Activated T-helper 2 cell treated with anti-CD3 and anti-CD28 coated beads, Interferon-gamma antibody, Interleukin-2, Interleukin-4, amounts not matched to agents 10 μg/mL and 5 μg/mL and 100 μg/mL, durations not matched to agents 14 hours and 24 hours and 36 hours (primary cell): Measurements from ENCODE around the gene CHST3. TPM values are rescaled to one million over a fixed set of nuclear protein-coding genes. Genes with fewer than 3 reads are reported as not detected.
"Not testable (repeated sequence)": the region's sequence is repeated elsewhere in the genome, so short reads cannot be mapped to it uniquely, and the experiment has no call there.

Source experiments
- DNase-seq: peaks from one replicate; pipeline ENCODE4 v3.0.0; 2021; ENCODE audit warnings: low spot score
- H3K27ac Mint-ChIP-seq: one replicate; pipeline ENCODE4 v1.8.0; 2021; ENCODE audit warnings: mixed read lengths
- H3K27me3 Mint-ChIP-seq: one replicate; pipeline ENCODE4 v1.8.0; 2021; ENCODE audit warnings: low read depth, mixed read lengths
- H3K36me3 Mint-ChIP-seq: one replicate; pipeline ENCODE4 v1.8.0; 2021; ENCODE audit warnings: low read depth, mixed read lengths
- H3K4me1 Mint-ChIP-seq: one replicate; pipeline ENCODE4 v1.8.0; 2021; ENCODE audit warnings: low read depth, mixed read lengths
- H3K4me3 Mint-ChIP-seq: one replicate; pipeline ENCODE4 v1.8.0; 2021; ENCODE audit warnings: low read depth, mild to moderate bottlenecking, moderate library complexity, mixed read lengths
- H3K9me3 Mint-ChIP-seq: one replicate; pipeline ENCODE4 v1.8.0; 2021; ENCODE audit warnings: mixed read lengths
- intact Hi-C: fragments of 100-400 bp; cut with micrococcal nuclease; formaldehyde crosslinking; loops from one replicate; pipeline ENCODE4 v1.15.1; 2023
- total RNA-seq: library from RNA; stranded (reverse); gene quantifications from 2 replicates; pipeline ENCODE4 v1.2.3, GENCODE V29; 2022

The CHST3 gene
- total RNA-seq, 1 donor from 2014 or later: 0.52 TPM

GRCh38 chr10:71962901-71963300, 1.3 kb upstream of the CHST3 start:
- no peak overlapping the region for H3K27ac Mint-ChIP-seq
- no peak overlapping the region for H3K4me3 Mint-ChIP-seq
- intact Hi-C loops: loop anchor here (10.0 kb wide), 1 partner anchor 252 kb away; the partner anchor contains the start of genes ANAPC16 and ASCC1
- H3K36me3 Mint-ChIP-seq: no peaks in the 10 kb centered on the region
- H3K27me3 Mint-ChIP-seq: peaks cover 61% of the 10 kb centered on the region
- no peaks in the 10 kb centered on the region for H3K9me3 Mint-ChIP-seq
- peaks cover 8% of the 10 kb centered on the region for H3K4me1 Mint-ChIP-seq
- DNase-seq: no peak

DNA sequence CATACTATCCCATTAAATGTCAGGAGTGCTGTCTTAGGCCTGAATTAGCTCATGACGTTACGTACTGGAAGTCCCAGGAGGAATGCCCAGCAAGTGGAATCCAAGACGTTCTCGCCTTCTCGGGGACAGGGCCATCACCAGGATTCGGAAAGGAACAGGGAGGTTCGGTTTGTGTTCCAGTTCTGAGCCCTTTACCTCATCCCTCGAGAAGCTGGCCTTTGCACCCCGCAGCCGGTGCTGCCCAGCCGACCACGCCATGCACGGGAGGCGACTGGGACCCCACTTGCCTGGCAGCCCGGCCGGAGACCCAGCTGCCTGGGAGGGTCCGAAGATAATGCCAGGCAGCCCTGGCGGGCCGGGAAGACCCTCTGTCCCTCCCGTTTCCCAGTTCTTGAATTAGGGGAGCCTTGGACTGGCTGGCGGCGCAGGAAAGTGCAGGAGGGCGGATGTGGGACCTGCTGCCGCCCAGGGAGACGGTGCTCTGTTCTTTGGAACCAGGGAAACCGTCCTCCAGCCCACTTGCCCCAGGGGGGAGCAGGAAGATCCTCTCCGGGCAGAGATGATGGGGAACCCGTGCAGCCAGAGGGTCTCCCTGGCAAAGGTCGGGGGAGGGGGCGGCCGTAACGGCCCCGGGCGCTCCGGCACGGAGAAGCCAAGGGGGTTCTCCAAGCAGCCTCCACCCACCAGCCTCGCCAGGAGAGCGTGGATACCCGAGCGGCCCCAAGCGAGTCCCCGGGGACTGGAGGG, 671 bp upstream of the CHST3 start:
- peaks cover 8% of the 10 kb centered on the region for H3K4me1 Mint-ChIP-seq
- no peak for DNase-seq
- H3K36me3 Mint-ChIP-seq: no peaks in the 10 kb centered on the region
- no peak overlapping the region for H3K27ac Mint-ChIP-seq
- H3K27me3 Mint-ChIP-seq: peaks cover 59% of the 10 kb centered on the region
- H3K9me3 Mint-ChIP-seq: no peaks in the 10 kb centered on the region
- peak overlapping the region; percentile 37 for H3K4me3 Mint-ChIP-seq
- intact Hi-C loops: loop anchor here (10.0 kb wide), 1 partner anchor 251 kb away; the partner anchor contains the start of genes ANAPC16 and ASCC1

DNA sequence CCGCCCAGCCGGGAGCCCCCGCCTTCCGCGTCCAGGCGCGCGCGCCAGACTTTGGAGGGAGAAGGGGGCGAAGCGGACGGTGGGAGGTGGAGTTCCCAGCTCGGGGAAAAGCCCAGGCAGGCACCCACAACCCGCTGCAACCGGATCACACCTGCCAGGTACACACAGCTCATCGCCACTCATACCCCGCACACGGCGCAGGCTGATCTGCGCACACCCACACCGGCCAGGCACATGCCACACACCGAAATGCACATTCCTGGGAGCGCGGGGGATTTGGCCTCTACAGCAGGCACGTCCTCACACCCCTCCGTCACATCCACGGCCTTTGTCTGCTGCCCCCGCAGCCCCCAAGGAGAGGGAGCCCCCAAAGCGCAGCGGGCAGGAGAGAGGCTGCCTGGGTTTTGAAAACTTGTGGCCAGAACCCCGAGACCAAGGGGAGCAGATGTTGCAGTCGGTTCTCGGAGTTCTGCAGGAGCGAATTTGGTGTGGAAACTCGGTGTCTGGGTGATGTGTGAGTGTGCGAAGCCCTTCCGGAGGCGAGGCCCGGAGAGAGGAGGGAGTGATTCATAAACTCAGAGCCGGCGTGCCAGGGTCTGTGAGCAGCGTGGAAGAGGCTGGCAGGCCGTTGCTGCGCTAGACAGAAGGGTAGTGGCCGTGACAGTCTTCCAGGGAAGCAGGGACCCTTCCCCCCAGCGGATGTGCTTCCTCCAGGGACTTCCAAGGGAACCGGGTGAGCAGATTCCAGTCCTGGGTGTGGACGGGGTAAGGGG, 734 bp downstream of the CHST3 start:
- H3K27ac Mint-ChIP-seq: no peak overlapping the region
- no peaks in the 10 kb centered on the region for H3K36me3 Mint-ChIP-seq

GRCh38 chr10:71965623-71966022, 1.4 kb downstream of the CHST3 start:
- Mint-ChIP-seq H3K4me1 (peaks cover 8% of the 10 kb centered on the region), H3K27me3 (peaks cover 44% of the 10 kb centered on the region), H3K36me3 (no peaks in the 10 kb centered on the region), H3K27ac (no peak overlapping the region), H3K4me3 (no peak overlapping the region), H3K9me3 (no peaks in the 10 kb centered on the region)
- no peak for DNase-seq
- intact Hi-C loops: loop anchor here (10.0 kb wide), 1 partner anchor 249 kb away; the partner anchor contains the start of genes ANAPC16 and ASCC1

More for the DNA sequence above, 734 bp downstream of the CHST3 start:
- intact Hi-C loops: loop anchor here (10.0 kb wide), 1 partner anchor 250 kb away; the partner anchor contains the start of genes ANAPC16 and ASCC1
- H3K4me3 Mint-ChIP-seq: peak overlapping the region; percentile 69
- peaks cover 48% of the 10 kb centered on the region for H3K27me3 Mint-ChIP-seq
- peaks cover 8% of the 10 kb centered on the region for H3K4me1 Mint-ChIP-seq
- DNase-seq: no peak
- no peaks in the 10 kb centered on the region for H3K9me3 Mint-ChIP-seq

DNA sequence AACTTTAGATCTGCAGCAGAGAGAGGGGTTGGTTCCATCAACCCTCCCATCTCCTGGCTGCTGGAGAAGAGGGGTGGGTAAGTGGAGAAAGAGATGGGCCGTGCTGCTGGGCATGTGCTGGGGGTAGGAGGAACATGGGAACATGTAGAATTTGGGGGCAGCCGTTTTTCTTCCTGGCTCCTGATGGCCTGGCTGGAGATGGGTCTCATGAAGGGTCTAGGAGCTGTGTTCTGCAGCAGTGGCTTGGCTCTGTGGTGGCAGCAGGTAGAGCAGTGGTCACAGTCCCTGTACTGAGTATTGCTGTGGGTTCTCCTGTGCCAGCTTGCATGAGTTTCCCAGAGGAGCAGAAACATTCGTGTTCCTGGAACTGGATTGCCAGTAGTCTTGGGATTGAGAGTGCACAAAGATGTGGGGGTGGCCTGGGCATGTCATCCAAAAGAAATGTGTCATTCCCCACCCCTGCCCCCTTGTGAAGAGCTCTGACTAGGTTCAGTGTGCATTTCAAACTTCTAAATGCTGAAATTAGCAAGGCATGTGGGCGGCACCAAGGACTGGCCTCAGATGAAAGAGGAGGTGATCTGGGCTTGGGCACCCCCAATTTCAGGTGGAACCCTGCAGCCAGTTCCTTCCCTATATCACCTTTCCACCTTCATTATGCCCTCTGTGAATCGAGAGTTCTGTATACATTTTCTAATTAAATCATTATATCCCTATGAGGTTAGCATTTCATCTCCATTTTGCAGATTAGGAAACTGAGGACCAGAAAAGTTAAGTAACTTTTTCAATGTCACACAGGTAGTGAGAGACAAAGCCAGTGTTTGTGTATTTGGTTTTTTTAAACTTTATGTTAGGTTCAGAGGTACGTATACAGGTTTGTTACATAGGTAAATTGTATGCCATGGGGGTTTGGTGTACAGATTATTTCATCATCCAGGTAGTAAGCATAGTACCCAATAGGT, 2.1 kb downstream of the CHST3 start:
- H3K27ac Mint-ChIP-seq: no peak overlapping the region
- peaks cover 8% of the 10 kb centered on the region for H3K4me1 Mint-ChIP-seq
- H3K4me3 Mint-ChIP-seq: no peak overlapping the region
- intact Hi-C loops: loop anchor here (10.0 kb wide), 1 partner anchor 248 kb away; the partner anchor contains the start of genes ANAPC16 and ASCC1
- DNase-seq: no peak
- H3K9me3 Mint-ChIP-seq: no peaks in the 10 kb centered on the region
- H3K27me3 Mint-ChIP-seq: peaks cover 39% of the 10 kb centered on the region
- H3K36me3 Mint-ChIP-seq: no peaks in the 10 kb centered on the region

DNA sequence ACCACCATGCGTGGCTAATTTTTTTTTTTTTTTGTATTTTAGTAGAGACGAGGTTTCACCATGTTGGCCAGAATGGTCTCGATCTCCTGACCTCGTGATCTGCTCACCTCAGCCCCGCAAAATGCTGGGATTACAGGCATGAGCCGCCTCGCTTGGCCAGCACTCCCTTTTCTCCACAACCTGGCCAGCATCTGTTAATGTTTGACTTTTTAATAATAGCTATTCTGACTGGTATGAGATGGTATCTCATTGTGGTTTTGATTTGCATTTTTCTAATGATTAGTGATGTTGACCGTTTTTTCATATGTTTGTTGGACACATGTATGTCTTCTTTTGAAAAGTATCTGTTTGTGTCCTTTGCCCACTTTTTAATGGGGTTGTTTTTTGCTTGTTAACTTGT, 3.8 kb downstream of the CHST3 start:
- H3K36me3 Mint-ChIP-seq, H3K27ac Mint-ChIP-seq, H3K4me3 Mint-ChIP-seq, H3K9me3 Mint-ChIP-seq, DNase-seq: not testable (repeated sequence)
- intact Hi-C loops: loop anchor here (10.0 kb wide), 1 partner anchor 247 kb away; the partner anchor contains the start of genes ANAPC16 and ASCC1
- Mint-ChIP-seq H3K4me1 (peaks cover 12% of the 10 kb centered on the region), H3K27me3 (peaks cover 24% of the 10 kb centered on the region)

GRCh38 chr10:71968553-71969474, 4.6 kb downstream of the CHST3 start:
- intact Hi-C loops: loop anchor here (10.0 kb wide), 1 partner anchor 246 kb away; the partner anchor contains the start of genes ANAPC16 and ASCC1
- peaks cover 16% of the 10 kb centered on the region for H3K4me1 Mint-ChIP-seq
- H3K4me3 Mint-ChIP-seq: no peak overlapping the region
- DNase-seq: no peak
- no peak overlapping the region for H3K27ac Mint-ChIP-seq
- H3K36me3 Mint-ChIP-seq: no peaks in the 10 kb centered on the region
- peaks cover 20% of the 10 kb centered on the region for H3K27me3 Mint-ChIP-seq
- H3K9me3 Mint-ChIP-seq: no peaks in the 10 kb centered on the region

- H3K36me3 Mint-ChIP-seq: no peaks in the 10 kb centered on the region
- DNase-seq: no peak
- peaks cover 26% of the 10 kb centered on the region for H3K4me1 Mint-ChIP-seq
- no peak overlapping the region for H3K4me3 Mint-ChIP-seq
- intact Hi-C loops: loop anchor here (10.0 kb wide), 1 partner anchor 245 kb away; the partner anchor contains the start of genes ANAPC16 and ASCC1
- H3K27me3 Mint-ChIP-seq: peaks cover 18% of the 10 kb centered on the region
- H3K27ac Mint-ChIP-seq: no peak overlapping the region
- no peaks in the 10 kb centered on the region for H3K9me3 Mint-ChIP-seq
Measured at GRCh38 chr10:71969929-71970328, 5.7 kb downstream of the CHST3 start.

GRCh38 chr10:71970331-71970730, 6.1 kb downstream of the CHST3 start:
- H3K36me3 Mint-ChIP-seq: no peaks in the 10 kb centered on the region
- H3K9me3 Mint-ChIP-seq: no peaks in the 10 kb centered on the region
- no peak overlapping the region for H3K27ac Mint-ChIP-seq
- H3K4me1 Mint-ChIP-seq: peaks cover 25% of the 10 kb centered on the region
- DNase-seq: no peak
- peaks cover 14% of the 10 kb centered on the region for H3K27me3 Mint-ChIP-seq
- H3K4me3 Mint-ChIP-seq: no peak overlapping the region
- intact Hi-C loops: no loop called here

- H3K36me3 Mint-ChIP-seq: no peaks in the 10 kb centered on the region
- no peaks in the 10 kb centered on the region for H3K9me3 Mint-ChIP-seq
- H3K4me3 Mint-ChIP-seq: no peak overlapping the region
- DNase-seq: no peak
- no peak overlapping the region for H3K27ac Mint-ChIP-seq
- intact Hi-C loops: no loop called here
- peaks cover 8% of the 10 kb centered on the region for H3K27me3 Mint-ChIP-seq
- H3K4me1 Mint-ChIP-seq: peaks cover 23% of the 10 kb centered on the region
Measured at GRCh38 chr10:71970869-71971268, 6.7 kb downstream of the CHST3 start.

- H3K4me1 Mint-ChIP-seq: peaks cover 22% of the 10 kb centered on the region
- intact Hi-C loops: no loop called here
- no peaks in the 10 kb centered on the region for H3K9me3 Mint-ChIP-seq
- no peak for DNase-seq
- H3K27me3 Mint-ChIP-seq: peaks cover 4% of the 10 kb centered on the region
- H3K36me3 Mint-ChIP-seq: no peaks in the 10 kb centered on the region
- no peak overlapping the region for H3K4me3 Mint-ChIP-seq
- H3K27ac Mint-ChIP-seq: no peak overlapping the region
Measured at GRCh38 chr10:71971311-71971731, 7.1 kb downstream of the CHST3 start.
